HepG2 (cell line): ENCODE data around the gene CCDC82. TPM values are rescaled to one million over a fixed set of nuclear protein-coding genes. Genes with fewer than 3 reads are reported as not detected.

Experiments used
- PAX8 ChIP-seq: sonication (generic); formaldehyde crosslinking; IDR thresholded peaks from 2 replicates; pipeline ENCODE4 v1.8.0; 2022; ENCODE audit warnings: mild to moderate bottlenecking, missing genetic modification reagents, borderline replicate concordance
- SMARCE1 ChIP-seq: fragments of 450-650 bp; IDR thresholded peaks from 2 replicates; pipeline ENCODE4 v1.6.1; 2017; ENCODE audit warnings: borderline replicate concordance
- SP5 ChIP-seq: IDR thresholded peaks from 2 replicates; pipeline ENCODE4 v1.6.1; 2016; ENCODE audit warnings: low read depth, borderline replicate concordance
- TAF1 ChIP-seq: sonication (generic); formaldehyde crosslinking; IDR thresholded peaks from 2 replicates; pipeline ENCODE4 v1.4.0; 2020; ENCODE audit warnings: missing genetic modification reagents
- TBL1XR1 ChIP-seq: fragments of 150-350 bp; IDR thresholded peaks from 2 replicates; pipeline ENCODE4 v1.6.1; 2014; ENCODE audit warnings: borderline replicate concordance, low read length; ENCODE audit not compliant: partially characterized antibody
- TBP ChIP-seq: sonication (generic); formaldehyde crosslinking; IDR thresholded peaks from 2 replicates; pipeline ENCODE4 v1.5.0; 2020; ENCODE audit warnings: missing genetic modification reagents
- YEATS2 ChIP-seq: sonication (generic); formaldehyde crosslinking; IDR thresholded peaks from 2 replicates; pipeline ENCODE4 v1.4.0; 2020; ENCODE audit warnings: missing genetic modification reagents, borderline replicate concordance
- ZC3H13 ChIP-seq: sonication (generic); formaldehyde crosslinking; IDR thresholded peaks from 2 replicates; pipeline ENCODE4 v1.8.1; 2023; ENCODE audit warnings: mild to moderate bottlenecking, missing genetic modification reagents, moderate library complexity
- ZFP37 ChIP-seq: sonication (generic); formaldehyde crosslinking; IDR thresholded peaks from 2 replicates; pipeline ENCODE4 v1.4.0; 2020; ENCODE audit warnings: missing genetic modification reagents, borderline replicate concordance
- ZNF136 ChIP-seq: sonication (generic); formaldehyde crosslinking; IDR thresholded peaks from 2 replicates; pipeline ENCODE4 v1.8.1; 2022; ENCODE audit warnings: low read depth, mild to moderate bottlenecking, moderate library complexity, missing genetic modification reagents
- ZNF598 ChIP-seq: sonication (generic); formaldehyde crosslinking; IDR thresholded peaks from 2 replicates; pipeline ENCODE4 v1.5.1; 2020; ENCODE audit warnings: mild to moderate bottlenecking, missing genetic modification reagents, borderline replicate concordance
- polyA plus RNA-seq, 8 experiments: library from polyadenylated mRNA; depleted of rRNA in 3 of 8; stranded (reverse) in 7 of 8; unstranded in 1 of 8; fragments of >200 nt; fragmentation: Illumina TruSeq in 4 of 8; extraction: Trizol in 4 of 8; gene quantifications; 2 replicates each; pipeline versions ENCODE4 v1.2.1 to v1.2.3, GENCODE V29; 2011 to 2016; ENCODE audit warnings: low read depth in 4 of 8, missing spikeins in 1 of 8, mixed read lengths in 1 of 8; ENCODE audit not compliant: insufficient read depth in 1 of 8
- total RNA-seq, 5 experiments: library from RNA; depleted of rRNA; stranded (reverse); fragments of >200 nt; fragmentation: Illumina TruSeq; extraction: Trizol; gene quantifications; 2 replicates each; pipeline ENCODE4 v1.2.3, GENCODE V29; 2016; ENCODE audit warnings: low read depth in 1 of 5
- TF ChIP-seq, protein P1 (sequence below): sonication (generic); formaldehyde crosslinking; IDR thresholded peaks from 2 replicates; pipeline ENCODE4 v1.5.1; 2020; ENCODE audit warnings: mild to moderate bottlenecking, missing genetic modification reagents
- TF ChIP-seq, protein P2 (sequence below): sonication (generic); formaldehyde crosslinking; IDR thresholded peaks from 2 replicates; pipeline ENCODE4 v1.8.0; 2022; ENCODE audit warnings: missing genetic modification reagents, low read depth, mild to moderate bottlenecking, borderline replicate concordance
- TF ChIP-seq, protein P3 (sequence below): sonication (generic); formaldehyde crosslinking; IDR thresholded peaks from 2 replicates; pipeline ENCODE4 v1.9.0; 2021; ENCODE audit warnings: missing genetic modification reagents, borderline replicate concordance
- TF ChIP-seq, protein P4 (sequence below): sonication (generic); formaldehyde crosslinking; IDR thresholded peaks from 2 replicates; pipeline ENCODE4 v1.9.0; 2021; ENCODE audit warnings: missing genetic modification reagents, mild to moderate bottlenecking, borderline replicate concordance
- TF ChIP-seq, protein P5 (sequence below), 2 experiments: IDR thresholded peaks; 2 replicates each; pipeline ENCODE4 v1.6.1; 2011 to 2012; ENCODE audit warnings: low read length in 2 of 2, borderline replicate concordance in 1 of 2, low read depth in 1 of 2, mild to moderate bottlenecking in 1 of 2, moderate library complexity in 1 of 2

The CCDC82 gene
- total and polyA plus RNA-seq, 2 of the 13 experiments (the other 11 are each of a cell fraction or from before 2014, with no cell fraction given), result 19.7 to 25.7 TPM

DNA sequence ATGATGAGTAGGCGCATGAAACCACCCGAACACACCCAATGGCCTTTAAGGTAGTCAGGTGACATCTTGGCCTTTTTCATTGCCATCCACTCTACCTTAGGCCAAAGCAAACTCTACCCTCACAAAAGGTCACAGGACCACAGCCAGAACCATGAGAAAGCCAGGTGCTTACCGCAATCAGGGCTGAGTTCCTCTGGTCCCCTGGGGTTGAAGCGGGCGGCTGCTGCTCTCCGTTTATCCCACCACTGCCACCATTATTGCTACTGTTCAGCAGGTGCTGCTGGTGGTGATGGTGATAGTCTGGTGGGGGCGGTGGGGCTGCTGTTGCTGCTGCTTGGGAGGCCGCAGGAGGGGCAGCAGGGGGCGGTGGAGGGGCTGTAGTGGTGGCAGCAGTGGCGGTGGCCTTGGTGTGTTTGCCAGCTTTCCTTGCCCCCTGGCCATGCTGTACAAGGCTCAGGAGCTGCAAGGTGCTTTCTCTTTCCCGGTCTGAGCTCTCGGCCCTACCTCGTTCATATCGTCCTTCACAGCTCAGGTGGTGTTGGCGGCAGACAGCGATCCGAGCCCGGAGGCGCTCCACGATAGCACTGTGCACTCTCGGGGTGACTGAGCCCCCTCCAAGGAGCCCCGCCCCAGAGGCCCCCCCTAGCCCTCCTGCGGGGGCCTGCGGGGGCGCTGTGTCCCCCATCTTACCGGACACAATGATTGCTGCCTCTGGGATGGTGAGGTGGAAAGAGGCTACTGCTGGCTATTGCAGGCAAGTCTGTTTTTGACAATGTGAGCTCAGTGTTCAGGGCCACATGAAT lies 48.3 kb downstream of the CCDC82 start (continued):
- TF ChIP-seq, protein P1, sequence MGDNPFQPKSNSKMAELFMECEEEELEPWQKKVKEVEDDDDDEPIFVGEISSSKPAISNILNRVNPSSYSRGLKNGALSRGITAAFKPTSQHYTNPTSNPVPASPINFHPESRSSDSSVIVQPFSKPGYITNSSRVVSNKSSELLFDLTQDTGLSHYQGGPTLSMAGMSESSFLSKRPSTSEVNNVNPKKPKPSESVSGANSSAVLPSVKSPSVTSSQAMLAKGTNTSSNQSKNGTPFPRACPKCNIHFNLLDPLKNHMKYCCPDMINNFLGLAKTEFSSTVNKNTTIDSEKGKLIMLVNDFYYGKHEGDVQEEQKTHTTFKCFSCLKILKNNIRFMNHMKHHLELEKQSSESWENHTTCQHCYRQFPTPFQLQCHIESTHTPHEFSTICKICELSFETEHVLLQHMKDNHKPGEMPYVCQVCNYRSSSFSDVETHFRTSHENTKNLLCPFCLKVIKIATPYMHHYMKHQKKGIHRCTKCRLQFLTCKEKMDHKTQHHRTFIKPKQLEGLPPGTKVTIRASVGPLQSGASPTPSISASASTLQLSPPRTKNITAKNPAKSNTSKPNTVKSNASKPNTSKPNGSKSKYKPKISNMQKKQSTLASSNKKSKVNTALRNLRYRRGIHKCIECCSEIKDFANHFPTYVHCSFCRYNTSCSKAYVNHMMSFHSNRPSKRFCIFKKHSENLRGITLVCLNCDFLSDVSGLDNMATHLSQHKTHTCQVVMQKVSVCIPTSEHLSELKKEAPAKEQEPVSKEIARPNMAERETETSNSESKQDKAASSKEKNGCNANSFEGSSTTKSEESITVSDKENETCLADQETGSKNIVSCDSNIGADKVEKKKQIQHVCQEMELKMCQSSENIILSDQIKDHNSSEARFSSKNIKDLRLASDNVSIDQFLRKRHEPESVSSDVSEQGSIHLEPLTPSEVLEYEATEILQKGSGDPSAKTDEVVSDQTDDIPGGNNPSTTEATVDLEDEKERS, result 0 out of 2 replicates have a peak, but pooled peaks have one; percentile 31
- no peak for TF ChIP-seq ZNF136 (CRISPR knock-in tag)
- no peak for TF ChIP-seq TBL1XR1
- TF ChIP-seq ZFP37 (CRISPR knock-in tag), result no peak
- no peak for TF ChIP-seq SP5 (CRISPR knock-in tag)
- TF ChIP-seq, protein P2, sequence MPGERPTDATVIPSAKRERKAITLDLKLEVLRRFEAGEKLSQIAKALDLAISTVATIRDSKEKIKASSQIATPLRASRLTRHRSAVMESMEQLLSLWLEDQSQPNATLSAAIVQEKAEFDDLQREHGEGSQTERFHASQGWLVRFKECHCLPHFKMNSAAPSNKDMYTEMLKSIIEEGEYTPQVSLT (CRISPR knock-in tag), result no peak
- no peak for TF ChIP-seq YEATS2 (CRISPR knock-in tag)
- no peak for TF ChIP-seq PAX8 (CRISPR knock-in tag)
- TF ChIP-seq TAF1 (CRISPR knock-in tag), result 0 out of 2 replicates have a peak, but pooled peaks have one; percentile 27
- TF ChIP-seq ZNF598, result 0 out of 2 replicates have a peak, but pooled peaks have one; percentile 15
- no peak for TF ChIP-seq SMARCE1
- TF ChIP-seq, protein P3, sequence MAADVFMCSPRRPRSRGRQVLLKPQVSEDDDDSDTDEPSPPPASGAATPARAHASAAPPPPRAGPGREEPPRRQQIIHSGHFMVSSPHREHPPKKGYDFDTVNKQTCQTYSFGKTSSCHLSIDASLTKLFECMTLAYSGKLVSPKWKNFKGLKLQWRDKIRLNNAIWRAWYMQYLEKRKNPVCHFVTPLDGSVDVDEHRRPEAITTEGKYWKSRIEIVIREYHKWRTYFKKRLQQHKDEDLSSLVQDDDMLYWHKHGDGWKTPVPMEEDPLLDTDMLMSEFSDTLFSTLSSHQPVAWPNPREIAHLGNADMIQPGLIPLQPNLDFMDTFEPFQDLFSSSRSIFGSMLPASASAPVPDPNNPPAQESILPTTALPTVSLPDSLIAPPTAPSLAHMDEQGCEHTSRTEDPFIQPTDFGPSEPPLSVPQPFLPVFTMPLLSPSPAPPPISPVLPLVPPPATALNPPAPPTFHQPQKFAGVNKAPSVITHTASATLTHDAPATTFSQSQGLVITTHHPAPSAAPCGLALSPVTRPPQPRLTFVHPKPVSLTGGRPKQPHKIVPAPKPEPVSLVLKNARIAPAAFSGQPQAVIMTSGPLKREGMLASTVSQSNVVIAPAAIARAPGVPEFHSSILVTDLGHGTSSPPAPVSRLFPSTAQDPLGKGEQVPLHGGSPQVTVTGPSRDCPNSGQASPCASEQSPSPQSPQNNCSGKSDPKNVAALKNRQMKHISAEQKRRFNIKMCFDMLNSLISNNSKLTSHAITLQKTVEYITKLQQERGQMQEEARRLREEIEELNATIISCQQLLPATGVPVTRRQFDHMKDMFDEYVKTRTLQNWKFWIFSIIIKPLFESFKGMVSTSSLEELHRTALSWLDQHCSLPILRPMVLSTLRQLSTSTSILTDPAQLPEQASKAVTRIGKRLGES, result no peak
- TF ChIP-seq, protein P4, sequence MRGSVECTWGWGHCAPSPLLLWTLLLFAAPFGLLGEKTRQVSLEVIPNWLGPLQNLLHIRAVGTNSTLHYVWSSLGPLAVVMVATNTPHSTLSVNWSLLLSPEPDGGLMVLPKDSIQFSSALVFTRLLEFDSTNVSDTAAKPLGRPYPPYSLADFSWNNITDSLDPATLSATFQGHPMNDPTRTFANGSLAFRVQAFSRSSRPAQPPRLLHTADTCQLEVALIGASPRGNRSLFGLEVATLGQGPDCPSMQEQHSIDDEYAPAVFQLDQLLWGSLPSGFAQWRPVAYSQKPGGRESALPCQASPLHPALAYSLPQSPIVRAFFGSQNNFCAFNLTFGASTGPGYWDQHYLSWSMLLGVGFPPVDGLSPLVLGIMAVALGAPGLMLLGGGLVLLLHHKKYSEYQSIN, result no peak
- no peak for TF ChIP-seq TBP (CRISPR knock-in tag)
- 0 out of 2 replicates have a peak, but pooled peaks have one; percentile 50 for TF ChIP-seq ZC3H13 (CRISPR knock-in tag)
- TF ChIP-seq, protein P5, sequence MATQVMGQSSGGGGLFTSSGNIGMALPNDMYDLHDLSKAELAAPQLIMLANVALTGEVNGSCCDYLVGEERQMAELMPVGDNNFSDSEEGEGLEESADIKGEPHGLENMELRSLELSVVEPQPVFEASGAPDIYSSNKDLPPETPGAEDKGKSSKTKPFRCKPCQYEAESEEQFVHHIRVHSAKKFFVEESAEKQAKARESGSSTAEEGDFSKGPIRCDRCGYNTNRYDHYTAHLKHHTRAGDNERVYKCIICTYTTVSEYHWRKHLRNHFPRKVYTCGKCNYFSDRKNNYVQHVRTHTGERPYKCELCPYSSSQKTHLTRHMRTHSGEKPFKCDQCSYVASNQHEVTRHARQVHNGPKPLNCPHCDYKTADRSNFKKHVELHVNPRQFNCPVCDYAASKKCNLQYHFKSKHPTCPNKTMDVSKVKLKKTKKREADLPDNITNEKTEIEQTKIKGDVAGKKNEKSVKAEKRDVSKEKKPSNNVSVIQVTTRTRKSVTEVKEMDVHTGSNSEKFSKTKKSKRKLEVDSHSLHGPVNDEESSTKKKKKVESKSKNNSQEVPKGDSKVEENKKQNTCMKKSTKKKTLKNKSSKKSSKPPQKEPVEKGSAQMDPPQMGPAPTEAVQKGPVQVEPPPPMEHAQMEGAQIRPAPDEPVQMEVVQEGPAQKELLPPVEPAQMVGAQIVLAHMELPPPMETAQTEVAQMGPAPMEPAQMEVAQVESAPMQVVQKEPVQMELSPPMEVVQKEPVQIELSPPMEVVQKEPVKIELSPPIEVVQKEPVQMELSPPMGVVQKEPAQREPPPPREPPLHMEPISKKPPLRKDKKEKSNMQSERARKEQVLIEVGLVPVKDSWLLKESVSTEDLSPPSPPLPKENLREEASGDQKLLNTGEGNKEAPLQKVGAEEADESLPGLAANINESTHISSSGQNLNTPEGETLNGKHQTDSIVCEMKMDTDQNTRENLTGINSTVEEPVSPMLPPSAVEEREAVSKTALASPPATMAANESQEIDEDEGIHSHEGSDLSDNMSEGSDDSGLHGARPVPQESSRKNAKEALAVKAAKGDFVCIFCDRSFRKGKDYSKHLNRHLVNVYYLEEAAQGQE (IDR thresholded peaks at IDR 0.05; ENCODE audit: borderline replicate concordance in 1 of 2, low read depth in 1 of 2, low read length in 2 of 2), result no peak
